HG03354 (cell line): ENCODE results near the gene HNMT.
A peak's percentile ranks its signal among the peaks of the same experiment; 100 is the strongest.

Experiments used
- ATAC-seq: cut with Tn5 transposase; IDR thresholded peaks from one replicate; pipeline ENCODE4 v1.9.1; 2021; ENCODE audit warnings: mild to moderate bottlenecking; ENCODE audit not compliant: unreplicated experiment, poor library complexity, severe bottlenecking

Gene HNMT

DNA sequence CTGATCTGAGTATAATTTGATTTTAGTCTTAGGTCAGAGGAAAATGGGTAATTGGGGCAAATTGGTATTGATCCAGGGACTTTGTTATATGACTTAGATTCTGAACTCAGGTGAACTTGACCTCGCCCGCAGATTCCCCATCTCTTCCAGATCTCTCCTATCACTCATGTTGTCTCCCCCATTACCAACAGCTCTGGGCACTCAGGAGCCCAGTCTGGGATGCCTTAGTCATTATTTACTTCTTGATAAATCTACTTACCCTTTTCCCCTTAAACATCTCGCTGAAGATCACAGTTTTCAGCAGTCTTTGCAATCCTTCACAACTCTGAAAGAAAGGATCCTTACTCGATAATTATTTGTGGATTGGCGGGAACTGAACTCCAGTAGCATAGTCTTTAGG, 19.6 kb upstream of the HNMT start:
- ATAC-seq: no peak

DNA sequence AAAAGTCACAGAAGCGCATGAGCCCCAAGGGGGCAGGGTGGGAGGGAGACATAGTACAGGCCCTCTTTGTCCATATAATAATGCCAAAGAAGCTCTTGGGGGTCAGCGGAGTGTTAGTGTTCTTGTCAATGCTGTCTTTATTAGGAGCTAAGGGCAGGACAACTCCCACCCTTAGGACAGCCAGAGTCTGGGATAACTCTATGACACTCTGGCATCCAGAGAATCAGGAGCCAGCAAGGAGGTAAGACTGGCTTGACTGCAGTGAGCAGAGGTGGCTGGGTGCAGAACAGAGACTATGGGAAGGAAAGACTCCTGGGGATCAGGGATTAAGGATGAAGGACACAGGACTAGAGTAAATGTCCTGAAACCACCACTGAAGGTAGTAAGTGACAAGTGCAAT, 19.0 kb upstream of the HNMT start:
- ATAC-seq: no peak

DNA sequence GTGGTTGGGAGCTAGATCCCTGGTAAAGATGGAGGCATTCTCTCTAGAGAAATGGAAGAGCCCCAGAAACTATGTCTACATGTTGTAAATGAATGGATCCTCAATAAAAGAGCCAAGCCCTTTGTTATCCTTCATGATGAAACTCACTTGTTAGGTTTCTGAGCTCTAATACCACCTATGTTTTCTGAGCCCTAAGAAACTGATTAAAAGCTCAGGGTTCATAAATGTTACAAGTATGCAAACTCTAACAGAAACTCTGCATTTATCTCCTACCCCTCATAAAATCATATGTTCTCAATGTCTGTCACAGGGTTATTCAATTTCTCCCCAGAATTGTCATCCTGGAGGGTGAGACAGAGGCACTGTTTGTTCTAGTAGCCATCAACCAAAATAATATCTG, 18.0 kb upstream of the HNMT start:
- ATAC-seq: no peak

DNA sequence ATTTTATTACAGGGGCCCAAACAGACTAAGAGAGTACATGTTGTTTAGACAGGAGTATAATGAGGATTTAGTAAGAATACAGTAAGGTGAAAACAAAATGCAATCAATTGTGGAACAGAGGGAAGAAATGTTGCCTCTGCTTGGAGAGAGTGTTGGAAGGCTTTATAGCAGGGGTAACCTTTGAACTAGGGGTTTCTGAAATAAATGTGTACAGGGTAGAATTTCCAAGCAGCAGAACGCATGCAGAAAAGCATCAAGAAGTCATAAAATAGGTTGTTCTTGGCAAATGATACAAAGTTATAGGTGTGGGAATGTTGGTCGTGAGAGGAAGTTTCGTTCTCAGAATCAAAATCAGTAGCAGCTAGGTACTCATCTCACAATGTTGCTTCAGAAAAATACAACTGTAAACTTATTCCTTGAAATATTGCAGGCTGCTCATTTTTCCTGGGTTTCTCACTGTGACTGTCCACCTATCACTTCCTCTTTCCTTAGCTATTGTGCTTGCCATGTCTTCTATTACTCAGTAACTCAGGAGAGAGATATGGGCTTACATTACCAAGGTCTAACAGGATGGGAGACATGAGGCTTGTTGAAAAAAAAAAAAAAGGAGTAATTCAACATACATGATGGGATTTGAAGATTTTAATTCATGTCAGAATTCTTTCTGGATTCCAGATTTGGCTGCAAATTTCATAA, 17.1 kb upstream of the HNMT start:
- ATAC-seq: no peak

DNA sequence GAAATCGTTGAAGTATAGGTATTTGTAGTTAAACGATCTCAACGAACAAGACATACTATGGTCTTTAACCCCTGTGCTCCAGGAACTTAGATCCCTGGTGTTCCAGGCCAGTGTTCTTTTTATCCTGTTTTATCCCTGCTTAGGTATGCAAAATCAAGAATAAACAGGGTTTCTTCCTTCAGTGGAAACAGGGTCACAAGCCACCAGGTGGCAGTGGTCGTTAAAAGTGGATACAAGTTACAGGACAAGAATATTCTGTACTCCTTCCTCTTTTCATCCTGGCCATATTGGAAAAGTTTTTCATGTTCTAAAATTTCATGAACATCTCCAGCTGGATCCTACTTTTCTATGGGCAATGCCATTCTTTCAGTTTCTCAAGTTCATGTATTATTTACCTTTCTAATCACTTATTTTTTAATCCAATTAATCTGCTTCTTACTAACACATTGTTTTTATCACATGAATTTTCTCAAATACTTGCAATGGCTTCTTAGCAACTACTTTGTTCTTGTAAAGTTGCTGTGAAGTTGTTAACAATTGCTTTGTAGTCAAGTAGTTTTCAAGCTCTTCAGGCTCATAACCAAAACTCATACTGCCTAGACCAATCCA, 16.4 kb upstream of the HNMT start:
- ATAC-seq: peak; percentile 52

DNA sequence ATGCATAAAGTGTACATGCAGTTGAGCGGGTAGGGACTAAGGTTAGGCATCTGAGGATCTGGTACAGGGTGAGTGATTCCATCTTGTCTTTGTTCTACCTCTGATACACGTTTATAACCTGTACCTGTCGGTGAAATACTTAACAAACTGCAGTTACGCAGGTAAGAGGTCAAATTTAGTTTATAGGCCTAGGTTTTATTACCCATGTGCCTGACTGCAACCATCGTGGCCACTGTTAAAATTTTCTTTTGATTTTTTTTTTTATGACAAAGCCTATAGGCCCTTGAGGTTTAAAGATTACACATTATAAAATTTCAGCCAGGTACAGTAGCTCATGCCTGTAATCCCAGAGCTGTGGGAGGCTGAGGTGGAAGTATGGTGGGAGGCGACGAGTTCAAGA, 15.4 kb upstream of the HNMT start:
- ATAC-seq: no peak

DNA sequence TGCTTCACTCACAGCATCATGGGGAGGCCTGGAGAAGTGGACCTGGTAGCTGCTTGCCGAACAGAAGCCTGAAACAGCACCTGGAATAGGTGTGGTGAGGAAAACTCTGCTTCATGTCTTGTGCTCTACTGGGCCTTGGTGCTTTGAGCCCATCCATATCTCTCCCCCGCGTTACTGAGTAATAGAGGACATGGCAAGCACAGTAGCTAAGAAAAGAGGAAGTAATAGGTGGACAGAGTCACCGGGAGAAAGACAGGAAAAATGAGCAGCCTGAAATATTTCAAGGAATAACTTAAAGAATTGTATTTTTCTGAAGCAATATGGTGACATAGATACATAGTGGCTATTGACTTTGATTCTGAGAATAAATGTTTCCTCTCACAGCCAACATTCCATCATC, 14.0 kb upstream of the HNMT start:
- no peak for ATAC-seq

DNA sequence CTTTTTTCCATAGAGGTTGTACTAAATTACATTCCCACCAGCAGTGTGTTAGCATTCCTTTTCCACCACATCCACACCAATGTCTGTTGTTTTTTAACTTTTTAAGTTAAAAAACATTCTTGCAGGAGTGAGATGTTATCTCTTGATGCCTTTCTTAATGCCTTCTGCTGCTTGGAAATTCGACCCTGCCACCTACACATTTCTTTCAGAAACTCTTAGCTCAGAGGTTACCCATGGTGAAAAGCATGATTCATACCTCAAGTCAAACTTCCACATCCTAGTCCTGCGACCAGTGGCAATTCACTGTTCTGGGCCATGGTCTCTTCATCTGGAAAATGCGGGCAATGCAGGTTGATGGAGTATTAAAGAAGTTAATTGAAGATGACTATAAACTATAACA, 12.7 kb upstream of the HNMT start:
- ATAC-seq: no peak

DNA sequence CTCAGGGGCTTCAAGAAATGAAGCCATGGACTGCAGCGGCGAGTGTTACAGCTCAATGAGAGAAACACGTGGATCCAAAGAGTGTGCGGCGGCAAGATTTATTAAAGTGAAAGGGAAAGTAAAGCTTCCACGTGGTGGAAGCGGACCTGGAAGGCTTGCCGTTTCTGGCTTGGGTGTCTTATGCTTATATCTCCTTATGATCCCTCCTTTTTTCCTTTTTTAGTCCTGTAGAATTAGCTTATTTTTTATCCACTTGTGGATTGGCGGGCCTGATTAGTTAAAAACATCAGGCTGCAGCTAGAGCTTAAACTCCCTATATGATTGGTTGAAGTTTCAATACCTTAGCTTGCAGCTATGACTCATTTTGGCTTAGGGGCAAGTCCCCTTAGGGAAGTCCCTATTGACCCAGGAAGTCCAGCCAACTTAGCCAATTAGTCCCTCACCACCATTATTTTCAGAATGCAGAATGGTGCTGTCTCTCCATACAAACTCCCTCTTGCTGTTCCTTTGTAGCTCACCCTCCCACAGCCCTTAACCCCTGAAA, 11.6 kb upstream of the HNMT start:
- peak; percentile 51 for ATAC-seq

DNA sequence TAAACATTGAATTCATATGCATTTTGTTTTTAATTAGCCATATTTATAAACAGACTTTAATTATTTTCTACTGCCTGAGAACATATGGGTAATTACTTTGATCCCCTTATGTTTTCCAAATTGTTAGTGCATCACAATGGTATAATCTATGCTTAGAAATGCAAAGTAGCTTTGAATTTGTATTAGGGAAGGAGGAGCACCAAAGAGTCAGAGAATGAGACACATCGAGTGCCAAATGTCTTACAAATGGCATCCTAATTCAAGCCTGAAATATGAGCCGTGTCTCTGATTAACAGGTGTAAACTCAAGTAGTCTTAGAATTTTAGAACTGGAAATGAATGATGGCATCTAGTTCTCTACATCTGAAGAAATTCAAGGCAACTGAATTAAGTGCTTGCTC, 8.7 kb upstream of the HNMT start:
- no peak for ATAC-seq

DNA sequence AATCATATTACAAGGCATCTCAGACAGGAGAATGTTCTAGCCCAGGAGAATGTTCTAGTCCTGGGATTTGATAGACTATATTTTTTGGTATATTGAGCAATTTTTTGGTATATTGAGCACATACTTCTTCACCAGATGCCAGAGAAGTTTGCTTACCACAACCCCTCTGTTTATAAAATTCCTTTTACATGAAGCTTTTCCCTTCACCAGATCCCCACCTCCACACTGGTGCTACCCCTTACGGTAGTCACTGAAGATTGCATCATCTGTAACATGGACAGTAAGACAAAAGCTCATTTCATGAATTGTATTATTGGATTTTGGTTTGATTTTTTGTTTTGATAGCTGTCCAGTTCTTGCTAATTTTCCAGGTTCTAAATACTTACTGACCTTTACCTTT, 7.2 kb upstream of the HNMT start:
- no peak for ATAC-seq

DNA sequence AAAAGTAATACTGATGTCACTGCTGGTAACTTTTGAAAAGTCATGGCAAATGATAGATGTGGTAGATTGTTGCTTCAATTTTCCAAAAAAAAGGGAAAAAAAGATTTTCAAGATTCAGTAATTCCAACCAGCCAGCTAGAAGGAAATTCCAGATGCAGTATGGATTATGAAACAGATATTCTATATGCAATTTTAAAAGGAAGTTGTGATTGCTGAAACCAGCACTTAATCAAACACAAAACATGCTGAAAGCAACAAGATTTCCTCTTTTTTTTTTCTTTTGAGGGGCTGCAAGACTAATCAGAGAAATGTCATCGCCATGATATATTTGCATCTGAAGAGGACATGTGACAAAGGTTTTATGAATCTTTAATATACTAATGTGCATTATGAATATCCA, 5.1 kb upstream of the HNMT start:
- ATAC-seq: no peak

DNA sequence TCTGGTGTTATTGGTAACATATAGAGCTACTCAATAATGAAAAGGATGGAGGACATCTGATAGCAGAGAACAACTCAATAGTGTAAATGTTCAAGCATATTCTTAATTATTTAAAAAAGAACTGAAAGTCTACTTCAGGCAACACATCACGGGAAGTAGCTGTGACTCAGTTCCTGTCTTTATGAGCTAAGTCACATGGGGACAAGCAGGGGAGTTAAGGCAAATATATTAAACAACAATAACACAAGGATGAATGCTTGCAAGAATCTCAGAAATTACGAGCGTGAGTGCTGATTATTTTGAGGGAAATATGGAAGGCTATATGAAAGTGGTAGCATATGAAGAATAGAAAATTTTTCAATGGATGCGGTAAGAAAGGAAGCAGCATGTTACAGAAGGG, 4.0 kb upstream of the HNMT start:
- ATAC-seq: no peak

DNA sequence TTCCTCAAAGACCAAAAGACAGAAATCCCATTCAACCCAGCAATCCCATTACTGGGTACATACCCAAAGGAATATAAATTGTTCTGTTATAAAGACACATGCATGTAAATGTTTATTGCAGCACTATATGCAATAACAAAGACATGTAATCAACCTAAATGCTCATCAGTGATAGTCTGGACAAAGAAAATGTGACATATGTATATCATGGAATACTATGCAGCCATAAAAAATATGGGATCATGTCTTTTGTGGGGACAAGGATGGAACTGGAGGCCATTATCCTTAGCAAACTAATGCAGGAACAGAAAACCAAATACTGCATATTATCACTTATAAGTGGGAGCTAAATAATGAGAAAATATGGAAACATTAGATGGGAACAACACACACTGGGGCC, 2.7 kb upstream of the HNMT start:
- no peak for ATAC-seq

DNA sequence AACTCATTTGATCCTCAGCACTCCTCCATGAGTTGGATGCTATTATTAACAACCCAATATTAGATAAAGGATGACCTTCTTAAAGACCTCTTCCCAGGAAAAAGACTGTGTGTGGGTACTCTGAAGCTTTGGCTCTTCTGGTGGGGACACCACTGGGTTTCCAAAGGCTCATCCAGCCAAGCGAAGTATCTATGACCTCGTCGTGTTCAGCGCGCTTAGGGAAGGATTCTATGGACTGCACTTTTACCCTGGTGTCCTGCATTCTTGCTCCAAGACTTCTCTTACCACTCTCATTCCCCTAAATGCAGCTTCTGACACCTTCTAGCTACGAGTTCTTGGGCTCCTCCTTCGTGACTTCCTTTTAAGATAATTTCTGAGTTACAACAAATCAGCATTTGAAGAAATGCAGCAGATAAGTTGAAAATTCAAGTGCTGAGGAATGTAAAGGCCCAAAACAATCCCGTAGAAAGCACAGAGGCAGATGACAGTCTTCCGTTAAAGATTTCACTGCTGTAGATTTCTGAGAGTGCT, 673 bp upstream of the HNMT start:
- ATAC-seq: no peak

DNA sequence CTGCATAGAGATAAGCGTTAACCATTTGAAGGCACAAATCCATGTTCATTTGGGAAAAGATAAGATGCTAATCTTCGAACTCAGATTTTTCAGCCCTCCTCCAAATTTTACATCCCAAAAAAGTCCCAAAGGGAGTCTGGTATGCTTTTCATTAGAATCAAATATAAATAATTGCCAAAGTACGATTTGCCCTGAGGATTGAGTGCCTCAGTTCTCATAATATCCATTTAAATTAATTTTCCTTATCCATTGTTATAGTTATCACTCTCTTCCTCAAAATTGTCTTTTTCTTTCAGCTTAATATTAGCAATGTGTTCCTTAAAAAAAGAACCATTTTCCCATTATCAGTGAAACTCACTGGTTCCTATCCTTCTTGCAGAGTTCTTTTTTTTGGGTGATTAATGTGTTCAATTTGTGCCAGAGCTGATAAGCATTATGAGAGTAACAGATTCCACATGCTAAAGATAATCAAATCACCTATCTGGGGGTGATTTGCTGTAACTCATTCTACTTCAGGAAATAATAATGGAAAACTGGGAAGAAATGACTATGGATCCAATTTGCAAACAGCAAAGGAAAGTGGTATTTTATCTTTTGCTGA, 686 bp downstream of the HNMT start:
- no peak for ATAC-seq

DNA sequence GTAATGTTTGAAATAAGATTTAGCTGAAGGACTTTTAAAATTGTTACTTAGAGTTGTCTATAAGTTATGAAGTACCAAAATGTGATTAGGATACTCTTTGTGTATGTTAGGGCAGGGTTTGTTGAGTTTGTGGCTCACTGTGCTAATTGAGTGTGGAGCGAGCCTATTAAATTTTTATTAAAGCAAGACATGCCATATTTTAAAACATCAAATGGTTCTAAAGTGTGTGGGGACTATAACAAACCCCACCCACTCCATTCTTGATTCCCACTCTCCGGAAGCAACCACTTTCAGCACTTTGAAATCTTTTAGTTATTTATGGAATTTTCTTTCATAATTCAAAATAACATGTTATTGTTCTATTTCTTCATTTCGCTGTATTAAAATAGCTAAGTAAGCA, 1.8 kb downstream of the HNMT start:
- ATAC-seq: no peak

DNA sequence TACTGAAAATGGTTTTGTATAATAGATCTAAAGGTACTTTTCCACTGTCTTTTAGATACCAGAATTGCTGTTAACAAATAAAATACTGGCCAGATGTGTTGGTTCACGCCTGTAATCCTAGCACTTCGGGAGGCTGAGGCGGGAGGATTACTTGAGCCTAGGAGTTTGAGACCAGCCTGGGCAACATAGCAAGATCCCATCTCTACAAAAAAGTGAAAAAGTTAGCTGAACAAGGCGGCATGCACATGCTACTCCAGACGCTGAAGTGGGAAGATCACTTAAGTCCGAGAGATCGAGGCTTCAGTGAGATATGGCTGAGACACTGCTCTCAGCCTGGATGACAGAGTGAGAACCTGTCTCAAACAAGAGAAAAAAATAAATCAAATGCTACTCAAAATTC, 2.8 kb downstream of the HNMT start:
- ATAC-seq: no peak

DNA sequence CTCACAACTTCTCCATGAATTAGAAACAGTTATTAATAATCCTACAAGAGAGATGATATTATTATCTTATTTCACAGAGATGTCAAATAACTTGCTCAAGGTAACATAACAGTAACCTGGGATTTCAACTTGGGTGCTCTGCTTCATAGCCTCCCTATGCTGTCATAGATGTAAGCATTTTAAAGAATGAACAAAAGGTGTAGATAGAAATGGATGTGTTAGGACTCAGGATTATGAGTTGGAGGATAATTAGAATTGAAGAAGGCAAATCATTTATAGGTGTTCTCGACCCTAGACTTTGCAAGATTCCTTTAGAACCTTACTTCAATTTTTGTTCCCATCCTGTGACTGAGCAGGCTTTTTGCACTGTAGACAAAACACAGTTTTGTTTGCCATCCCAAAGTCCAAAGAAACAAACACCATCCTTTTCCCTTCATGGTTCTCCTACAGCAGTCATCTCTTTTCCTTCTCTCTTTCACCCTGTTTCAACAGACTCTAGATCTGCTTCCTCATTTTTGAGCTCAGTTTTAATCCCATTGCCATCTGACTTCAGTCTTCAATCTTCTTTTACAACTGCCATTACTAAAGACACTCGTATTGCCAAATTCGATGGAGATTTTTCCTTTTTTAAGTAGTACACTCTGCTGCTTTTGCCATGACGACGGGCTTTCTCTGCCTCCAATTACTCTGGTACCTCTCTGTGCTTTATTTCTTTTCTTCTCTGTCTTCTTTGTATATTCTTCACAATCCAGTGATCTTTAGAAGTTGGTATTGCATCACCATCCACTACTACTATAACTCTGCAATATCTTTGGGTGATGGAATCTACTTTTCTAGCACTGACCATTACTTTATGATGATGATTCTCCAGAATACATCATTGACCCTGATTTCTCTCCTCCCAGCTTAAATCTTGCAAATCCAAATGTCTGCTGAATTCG, 4.5 kb downstream of the HNMT start:
- no peak for ATAC-seq

DNA sequence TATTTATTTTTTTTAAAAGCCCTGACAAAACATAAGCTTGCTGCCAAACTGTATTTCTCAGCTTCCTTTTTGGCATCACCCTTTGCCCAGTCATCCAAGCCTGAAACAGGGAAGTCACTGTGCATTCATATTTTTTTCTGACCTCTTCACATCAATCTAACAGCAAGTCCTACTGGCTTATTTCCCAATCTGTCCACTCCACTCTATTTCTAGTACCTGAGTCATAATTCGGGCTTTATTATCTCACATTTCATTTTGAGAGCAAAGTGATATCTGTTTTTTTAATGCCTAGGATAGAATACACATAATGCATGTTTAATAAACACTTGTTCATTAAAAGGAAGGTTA, 5.1 kb downstream of the HNMT start:
- no peak for ATAC-seq
